Activated T-helper 9 cell treated with anti-CD3 and anti-CD28 coated beads, Interleukin-2, amount 50 U/mL, for 16 hours (primary cell): ENCODE measurements around the gene LDB1.

Source experiments
- DNase-seq: peaks from one replicate; pipeline ENCODE4 v3.0.0-alpha.2; 2020; ENCODE audit warnings: low read depth

Gene LDB1, protein sequence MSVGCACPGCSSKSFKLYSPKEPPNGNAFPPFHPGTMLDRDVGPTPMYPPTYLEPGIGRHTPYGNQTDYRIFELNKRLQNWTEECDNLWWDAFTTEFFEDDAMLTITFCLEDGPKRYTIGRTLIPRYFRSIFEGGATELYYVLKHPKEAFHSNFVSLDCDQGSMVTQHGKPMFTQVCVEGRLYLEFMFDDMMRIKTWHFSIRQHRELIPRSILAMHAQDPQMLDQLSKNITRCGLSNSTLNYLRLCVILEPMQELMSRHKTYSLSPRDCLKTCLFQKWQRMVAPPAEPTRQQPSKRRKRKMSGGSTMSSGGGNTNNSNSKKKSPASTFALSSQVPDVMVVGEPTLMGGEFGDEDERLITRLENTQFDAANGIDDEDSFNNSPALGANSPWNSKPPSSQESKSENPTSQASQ

GRCh38 chr10:102120142-102120990, at the start of gene LDB1:
LDB1 (minus strand) TSS chr10:102120368; CDS start chr10:102120110, 258 bp downstream.
- peak; percentile 54 for DNase-seq

DNA sequence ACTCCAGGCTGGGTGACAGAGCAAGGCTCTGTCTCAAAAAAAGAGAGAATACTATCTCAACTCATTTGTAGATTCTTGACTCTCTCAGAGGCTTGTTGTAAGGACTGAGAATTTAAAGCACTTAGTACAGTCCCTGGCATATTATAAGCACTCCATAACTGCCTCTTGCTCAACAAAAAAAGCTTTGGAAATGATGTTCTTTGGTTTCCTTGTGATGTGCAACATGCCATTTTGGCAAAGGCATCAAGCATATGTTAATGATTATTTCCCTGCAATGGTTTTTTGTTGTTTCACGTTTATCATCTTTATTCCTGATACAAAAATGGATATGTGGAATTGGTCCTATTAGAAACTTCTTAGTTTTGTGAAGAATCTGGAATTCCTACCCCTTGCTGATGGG, 47.7 kb upstream of the LDB1 start:
- DNase-seq, result no peak

- no peak for DNase-seq
Measured at GRCh38 chr10:102163342-102163989, 43.3 kb upstream of the LDB1 start.

- DNase-seq, result no peak
Measured at GRCh38 chr10:102159831-102160230, 39.7 kb upstream of the LDB1 start.

- no peak for DNase-seq
Measured at GRCh38 chr10:102159051-102159597, 39.0 kb upstream of the LDB1 start.

DNA sequence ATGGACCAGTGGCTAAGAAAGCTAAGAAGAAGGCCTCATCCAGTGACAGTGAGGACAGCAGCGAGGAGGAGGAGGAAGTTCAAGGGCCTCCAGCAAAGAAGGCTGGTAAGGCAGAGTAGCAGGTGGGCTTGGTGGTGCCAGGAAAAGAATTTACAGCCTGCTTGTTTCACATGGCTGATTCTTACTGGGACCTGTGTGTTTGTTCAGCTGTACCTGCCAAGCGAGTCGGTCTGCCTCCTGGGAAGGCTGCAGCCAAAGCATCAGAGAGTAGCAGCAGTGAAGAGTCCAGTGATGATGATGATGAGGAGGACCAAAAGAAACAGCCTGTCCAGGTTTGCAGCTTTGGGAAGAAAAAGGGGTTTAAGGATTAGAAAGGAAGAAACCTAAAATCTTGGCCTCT, 37.1 kb upstream of the LDB1 start:
- DNase-seq, result no peak

GRCh38 chr10:102154466-102155116, 34.4 kb upstream of the LDB1 start:
- no peak for DNase-seq

DNA sequence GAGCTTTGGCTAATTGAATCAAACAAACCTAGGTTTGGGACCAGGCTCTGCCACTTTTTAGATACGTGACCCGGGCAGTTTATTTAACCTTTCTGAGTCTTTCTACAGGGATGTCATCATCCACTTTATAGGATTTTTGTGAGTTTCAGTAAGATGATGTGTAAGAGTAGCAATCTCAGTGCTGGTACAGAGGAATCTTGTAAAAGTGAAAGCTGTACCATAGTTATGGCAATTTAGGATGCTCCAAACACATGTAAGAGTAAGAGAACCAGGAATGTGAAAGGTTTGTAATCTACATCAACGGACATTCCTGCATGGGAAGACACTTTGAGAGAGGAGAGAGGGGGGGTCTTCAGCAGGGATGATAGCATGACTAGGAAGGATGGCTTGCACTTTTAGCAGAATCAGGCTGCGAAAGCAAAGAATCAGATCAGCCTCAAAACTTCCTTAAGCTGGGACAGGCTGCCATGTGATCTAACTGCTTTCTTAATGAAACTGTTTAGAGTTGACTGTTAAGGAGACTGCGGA, 33.0 kb upstream of the LDB1 start:
- DNase-seq, result no peak

- peak; percentile 34 for DNase-seq
Measured at GRCh38 chr10:102152545-102152890, 32.4 kb upstream of the LDB1 start.

- DNase-seq, result peak; percentile 100
Measured at GRCh38 chr10:102151774-102152544, 31.8 kb upstream of the LDB1 start, which contains the start of gene NOLC1. NOLC1 (plus strand) TSS chr10:102152389; CDS start chr10:102152411, 22 bp downstream.

DNA sequence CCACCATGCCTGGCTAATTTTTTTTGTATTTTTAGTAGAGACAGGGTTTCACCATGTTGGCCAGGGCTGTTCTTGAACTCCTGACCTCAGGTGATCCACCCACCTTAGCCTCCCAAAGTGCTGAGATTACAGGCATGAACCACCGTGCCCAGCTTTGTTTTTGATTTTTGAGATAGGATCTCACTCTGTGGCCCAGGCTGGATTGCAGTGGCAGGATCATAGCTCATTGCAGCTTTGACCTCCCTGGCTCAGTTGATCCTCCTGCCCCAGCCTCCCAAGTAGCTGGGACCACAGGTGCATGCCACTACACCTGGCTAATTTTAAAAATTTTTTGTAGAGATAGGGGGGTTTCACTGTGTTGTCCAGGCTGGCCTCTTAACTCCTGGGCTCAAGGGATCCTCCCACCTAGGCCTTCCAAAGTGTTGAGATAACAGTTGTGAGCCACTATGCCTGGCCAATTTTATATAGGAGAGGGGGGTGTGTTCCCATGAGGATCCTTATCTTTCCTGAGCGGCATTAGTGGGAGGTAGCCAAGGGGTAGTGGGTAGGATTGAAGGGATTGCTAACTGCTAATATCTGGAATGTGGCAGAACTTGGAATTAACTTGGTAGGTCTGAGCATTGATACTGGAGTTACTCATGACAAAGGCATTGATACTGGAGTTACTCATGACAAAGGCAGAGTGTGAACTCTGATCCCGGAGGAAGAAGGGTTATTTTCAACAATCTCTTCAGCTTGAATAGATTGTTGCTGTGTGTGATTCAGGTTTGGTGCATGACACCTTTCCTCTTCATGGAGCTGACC, 31.0 kb upstream of the LDB1 start:
- DNase-seq, result no peak

DNA sequence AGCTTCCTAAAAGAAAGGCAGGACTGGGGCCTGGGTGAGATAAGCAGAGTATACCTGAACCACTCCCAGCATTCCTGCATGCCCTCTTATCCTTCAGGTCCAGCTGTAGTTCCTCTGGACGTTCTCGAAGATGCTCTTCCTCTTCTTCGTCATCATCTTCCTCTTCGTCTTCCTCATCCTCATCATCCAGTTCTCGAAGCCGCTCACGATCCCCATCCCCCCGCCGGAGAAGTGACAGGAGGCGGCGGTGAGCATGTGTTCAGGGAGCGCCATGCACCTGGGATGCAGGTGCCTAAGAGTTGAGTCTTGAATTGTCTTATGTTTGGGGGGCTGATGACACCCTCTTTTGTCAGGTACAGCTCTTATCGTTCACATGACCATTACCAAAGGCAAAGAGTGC, 28.1 kb upstream of the LDB1 start:
- no peak for DNase-seq

- DNase-seq, result no peak
Measured at GRCh38 chr10:102147561-102147960, 27.4 kb upstream of the LDB1 start.

- no peak for DNase-seq
Measured at GRCh38 chr10:102146971-102147428, 26.8 kb upstream of the LDB1 start.

GRCh38 chr10:102141583-102142107, 21.5 kb upstream of the LDB1 start:
- DNase-seq, result no peak

DNA sequence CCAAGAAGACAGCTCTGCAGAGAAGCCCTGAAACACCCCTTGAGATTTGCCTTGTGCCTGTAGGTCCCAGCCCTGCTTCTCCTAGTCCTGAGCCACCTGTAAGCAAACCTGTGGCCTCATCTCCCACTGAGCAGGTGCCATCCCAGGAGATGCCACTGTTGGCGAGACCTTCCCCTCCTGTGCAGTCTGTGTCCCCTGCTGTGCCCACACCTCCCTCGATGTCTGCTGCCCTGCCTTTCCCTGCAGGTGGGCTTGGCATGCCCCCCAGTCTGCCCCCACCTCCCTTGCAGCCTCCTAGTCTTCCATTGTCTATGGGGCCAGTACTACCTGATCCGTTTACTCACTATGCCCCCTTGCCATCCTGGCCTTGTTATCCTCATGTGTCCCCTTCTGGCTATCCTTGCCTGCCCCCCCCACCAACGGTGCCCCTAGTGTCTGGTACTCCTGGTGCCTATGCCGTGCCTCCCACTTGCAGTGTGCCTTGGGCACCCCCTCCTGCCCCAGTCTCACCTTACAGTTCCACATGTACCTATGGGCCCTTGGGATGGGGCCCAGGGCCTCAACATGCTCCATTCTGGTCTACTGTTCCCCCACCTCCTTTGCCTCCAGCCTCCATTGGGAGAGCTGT, 20.9 kb upstream of the LDB1 start:
- no peak for DNase-seq

GRCh38 chr10:102140218-102140617, 20.1 kb upstream of the LDB1 start:
- DNase-seq, result no peak

DNA sequence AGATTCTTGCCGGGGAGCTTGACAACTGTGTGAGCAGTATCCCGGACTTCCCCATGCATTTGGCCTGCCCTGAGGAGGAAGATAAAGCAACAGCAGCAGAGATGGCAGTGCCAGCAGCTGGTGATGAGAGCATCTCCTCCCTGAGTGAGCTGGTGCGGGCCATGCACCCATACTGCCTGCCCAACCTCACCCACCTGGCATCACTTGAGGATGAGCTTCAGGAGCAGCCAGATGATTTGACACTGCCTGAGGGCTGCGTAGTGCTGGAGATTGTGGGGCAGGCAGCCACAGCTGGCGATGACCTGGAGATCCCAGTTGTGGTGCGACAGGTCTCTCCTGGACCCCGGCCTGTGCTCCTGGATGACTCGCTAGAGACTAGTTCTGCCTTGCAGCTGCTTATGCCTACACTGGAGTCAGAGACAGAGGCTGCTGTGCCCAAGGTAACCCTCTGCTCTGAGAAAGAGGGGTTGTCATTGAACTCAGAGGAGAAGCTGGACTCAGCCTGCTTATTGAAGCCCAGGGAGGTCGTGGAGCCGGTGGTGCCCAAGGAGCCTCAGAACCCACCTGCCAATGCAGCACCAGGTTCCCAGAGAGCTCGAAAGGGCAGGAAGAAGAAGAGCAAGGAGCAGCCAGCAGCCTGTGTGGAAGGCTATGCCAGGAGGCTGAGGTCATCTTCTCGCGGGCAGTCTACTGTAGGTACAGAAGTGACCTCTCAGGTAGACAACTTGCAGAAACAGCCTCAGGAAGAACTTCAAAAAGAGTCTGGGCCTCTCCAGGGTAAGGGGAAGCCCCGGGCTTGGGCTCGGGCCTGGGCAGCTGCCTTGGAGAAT, 19.3 kb upstream of the LDB1 start:
- DNase-seq, result no peak
